ENCODE measurements around the gene ATF7. TPM values are rescaled to one million over a fixed set of nuclear protein-coding genes. Genes with fewer than 3 reads are reported as not detected.

The ATF7 gene
- total RNA-seq, 1 donor from 2014 or later: 42.2 TPM

DNA sequence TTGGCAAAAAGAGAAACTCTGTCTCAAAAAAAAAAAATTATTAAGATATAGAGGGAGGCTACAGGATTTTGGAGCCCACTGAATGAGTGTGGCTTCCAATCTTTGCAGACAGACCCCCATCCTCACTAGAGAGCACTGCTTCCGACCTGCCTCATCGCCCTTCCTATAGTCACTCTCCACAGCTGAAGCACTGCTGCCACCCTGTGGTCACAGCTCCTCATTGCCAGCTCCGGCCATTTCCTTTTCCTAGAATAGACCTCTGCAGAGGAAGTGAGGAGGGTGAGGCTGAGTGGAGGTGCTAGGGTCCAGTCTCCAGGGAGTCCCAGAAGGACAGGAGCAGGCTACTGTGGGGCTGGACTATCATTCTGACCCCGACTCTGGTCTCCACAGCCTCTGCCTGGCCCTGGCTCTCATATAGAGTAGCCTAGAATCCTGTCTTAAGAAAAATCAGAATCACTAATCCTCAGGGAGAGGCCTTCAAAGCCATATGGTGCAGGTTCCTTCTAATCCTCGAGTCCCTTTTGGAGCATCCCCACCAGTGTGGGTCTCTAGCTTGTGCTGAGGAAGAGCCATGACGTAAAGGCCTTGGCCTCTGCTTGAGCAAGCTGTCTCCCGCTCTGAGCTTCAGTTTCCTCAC, 117.5 kb downstream of the ATF7 start:
- DNase-seq (ENCODE audit: extremely low spot score, unreplicated experiment): peak; percentile 85
- Mint-ChIP-seq H3K4me1 (ENCODE audit: unreplicated experiment) (peaks cover 4% of the 10 kb centered on the region), H3K27me3 (no peaks in the 10 kb centered on the region), H3K36me3 (no peaks in the 10 kb centered on the region), H3K27ac (peak overlapping the region; percentile 73), H3K4me3 (no peak overlapping the region), H3K9me3 (no peaks in the 10 kb centered on the region)
- TF ChIP-seq, protein P1, sequence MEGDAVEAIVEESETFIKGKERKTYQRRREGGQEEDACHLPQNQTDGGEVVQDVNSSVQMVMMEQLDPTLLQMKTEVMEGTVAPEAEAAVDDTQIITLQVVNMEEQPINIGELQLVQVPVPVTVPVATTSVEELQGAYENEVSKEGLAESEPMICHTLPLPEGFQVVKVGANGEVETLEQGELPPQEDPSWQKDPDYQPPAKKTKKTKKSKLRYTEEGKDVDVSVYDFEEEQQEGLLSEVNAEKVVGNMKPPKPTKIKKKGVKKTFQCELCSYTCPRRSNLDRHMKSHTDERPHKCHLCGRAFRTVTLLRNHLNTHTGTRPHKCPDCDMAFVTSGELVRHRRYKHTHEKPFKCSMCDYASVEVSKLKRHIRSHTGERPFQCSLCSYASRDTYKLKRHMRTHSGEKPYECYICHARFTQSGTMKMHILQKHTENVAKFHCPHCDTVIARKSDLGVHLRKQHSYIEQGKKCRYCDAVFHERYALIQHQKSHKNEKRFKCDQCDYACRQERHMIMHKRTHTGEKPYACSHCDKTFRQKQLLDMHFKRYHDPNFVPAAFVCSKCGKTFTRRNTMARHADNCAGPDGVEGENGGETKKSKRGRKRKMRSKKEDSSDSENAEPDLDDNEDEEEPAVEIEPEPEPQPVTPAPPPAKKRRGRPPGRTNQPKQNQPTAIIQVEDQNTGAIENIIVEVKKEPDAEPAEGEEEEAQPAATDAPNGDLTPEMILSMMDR (conservative IDR thresholded peaks at IDR 0.05): peak; percentile 95

DNA sequence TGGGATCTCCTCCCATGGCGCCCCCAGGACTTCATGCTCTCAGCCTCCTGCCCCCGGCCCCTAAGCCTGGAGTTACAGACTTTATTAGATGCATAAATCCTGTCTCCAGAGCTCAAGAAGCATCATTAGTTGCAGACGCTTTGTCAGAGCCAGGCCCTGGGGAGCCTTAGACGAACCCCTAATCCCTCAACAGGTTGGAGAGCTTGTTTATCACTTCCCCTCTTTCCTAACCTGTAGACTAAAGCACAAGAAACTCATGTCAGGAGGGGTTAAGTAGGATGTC, 118.6 kb downstream of the ATF7 start:
- no peak for DNase-seq (ENCODE audit: extremely low spot score, unreplicated experiment)
- Mint-ChIP-seq H3K4me3 (no peak overlapping the region), H3K4me1 (ENCODE audit: unreplicated experiment) (peaks cover 4% of the 10 kb centered on the region), H3K27ac (no peak overlapping the region), H3K27me3 (no peaks in the 10 kb centered on the region), H3K9me3 (no peaks in the 10 kb centered on the region), H3K36me3 (no peaks in the 10 kb centered on the region)
- TF ChIP-seq, protein P1 (conservative IDR thresholded peaks at IDR 0.05): no peak

DNA sequence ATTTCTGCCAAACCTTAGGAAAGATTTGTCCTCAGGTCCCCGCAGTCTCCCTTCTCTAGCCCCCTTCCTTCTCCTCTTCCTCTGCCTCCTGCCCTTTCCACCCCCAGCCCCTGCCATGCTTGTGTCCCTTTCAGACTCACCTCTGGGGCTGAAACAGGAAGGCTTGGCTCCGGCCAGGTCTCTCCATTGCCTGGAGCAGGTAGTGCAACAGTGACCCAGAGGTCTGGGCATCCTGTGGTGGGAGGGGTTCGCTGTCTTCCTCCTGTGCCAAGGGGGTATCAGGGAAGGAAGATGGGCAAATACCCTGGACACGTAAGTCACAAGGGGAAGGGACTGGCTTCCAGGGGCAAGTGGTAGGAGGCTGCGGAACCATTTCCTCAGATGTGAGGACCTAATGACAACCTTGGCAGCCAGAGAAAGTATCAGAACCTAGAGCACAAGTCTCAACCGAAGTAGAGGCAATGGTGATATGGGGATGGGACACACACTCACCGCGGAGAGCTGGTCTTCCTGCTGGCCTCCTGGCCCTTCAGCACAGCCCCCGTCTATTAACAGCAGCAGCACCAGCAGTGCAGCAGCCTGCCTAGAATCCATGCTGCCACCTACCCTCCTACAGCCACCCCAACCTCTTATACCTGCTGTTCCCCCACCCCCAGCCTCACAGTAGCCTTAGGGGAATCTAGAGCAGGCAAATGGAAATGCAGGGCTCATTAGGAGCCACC, 119.1 kb downstream of the ATF7 start, which contains the start of gene NPFF:
Gene NPFF (minus strand): TSS at position 604 of the 722 bp plus-strand sequence. CDS start 10 bp downstream, at position 594.
- Mint-ChIP-seq H3K27me3 (no peaks in the 10 kb centered on the region), H3K36me3 (no peaks in the 10 kb centered on the region), H3K9me3 (no peaks in the 10 kb centered on the region), H3K27ac (no peak within 1 kb of the TSS), H3K4me3 (no peak within 1 kb of the TSS), H3K4me1 (ENCODE audit: unreplicated experiment) (peaks cover 6% of the 10 kb centered on the region)
- TF ChIP-seq, protein P1 (conservative IDR thresholded peaks at IDR 0.05): no peak
- no peak for DNase-seq (ENCODE audit: extremely low spot score, unreplicated experiment)

DNA sequence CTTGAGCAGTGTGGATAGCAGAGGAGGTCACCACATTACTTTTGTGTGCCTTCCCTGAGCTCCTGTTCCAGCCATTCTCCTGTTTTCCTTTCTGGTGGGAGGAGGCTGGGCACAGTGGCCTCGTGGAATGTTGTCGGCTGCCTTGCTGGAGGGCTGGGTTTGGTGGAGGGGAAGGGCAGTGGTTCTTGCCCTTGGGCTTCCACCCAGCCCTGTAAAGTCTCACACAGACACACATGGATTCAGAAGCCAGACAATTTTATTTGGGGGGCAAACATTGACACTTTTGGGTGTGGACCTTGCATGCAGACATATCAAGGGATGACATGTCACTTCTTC, 119.8 kb downstream of the ATF7 start:
- H3K4me3 Mint-ChIP-seq: no peak overlapping the region
- DNase-seq (ENCODE audit: extremely low spot score, unreplicated experiment): no peak
- no peak overlapping the region for H3K27ac Mint-ChIP-seq
- H3K9me3 Mint-ChIP-seq: no peaks in the 10 kb centered on the region
- no peaks in the 10 kb centered on the region for H3K27me3 Mint-ChIP-seq
- peaks cover 11% of the 10 kb centered on the region for H3K4me1 Mint-ChIP-seq (ENCODE audit: unreplicated experiment)
- H3K36me3 Mint-ChIP-seq: no peaks in the 10 kb centered on the region
- TF ChIP-seq, protein P1 (conservative IDR thresholded peaks at IDR 0.05): no peak

DNA sequence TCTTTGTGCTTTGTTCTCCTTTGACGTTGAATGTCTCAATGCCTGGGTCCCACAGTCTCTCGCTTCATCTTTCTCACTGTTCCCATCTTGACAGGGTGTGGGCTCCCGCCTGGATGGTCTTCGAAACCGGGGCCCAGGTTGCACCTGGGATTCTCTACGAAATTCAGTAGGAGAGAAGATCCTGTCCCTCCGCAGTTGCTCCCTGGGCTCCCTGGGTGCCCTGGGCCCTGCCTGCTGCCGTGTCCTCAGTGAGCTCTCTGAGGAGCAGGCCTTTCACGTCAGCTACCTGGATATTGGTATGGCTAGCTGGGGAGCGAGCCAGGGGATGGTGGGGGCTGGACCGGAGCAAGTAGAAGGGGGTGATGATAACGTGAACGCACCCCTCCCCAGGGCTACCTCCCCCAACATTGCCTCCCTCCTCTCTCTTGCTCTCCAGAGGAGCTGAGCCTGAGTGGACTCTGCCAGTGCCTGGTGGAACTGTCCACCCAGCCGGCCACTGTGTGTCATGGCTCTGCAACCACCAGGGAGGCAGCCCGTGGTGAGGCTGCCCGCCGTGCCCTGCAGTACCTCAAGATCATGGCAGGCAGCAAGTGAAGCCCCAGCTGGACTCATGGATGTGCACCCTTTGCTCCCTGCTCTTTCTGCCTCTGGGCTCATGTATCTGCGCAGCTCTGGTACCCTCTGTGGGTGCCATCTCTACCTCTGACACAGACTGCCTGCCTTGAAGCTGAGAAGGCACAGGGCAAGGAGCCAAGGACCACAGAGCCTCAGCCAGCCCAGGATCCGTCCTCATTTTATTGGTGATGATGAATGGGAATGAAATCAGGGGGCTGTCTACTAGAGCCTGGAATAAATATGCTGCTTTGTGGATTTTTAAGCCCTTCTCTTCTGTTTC, 120.4 kb downstream of the ATF7 start:
- no peaks in the 10 kb centered on the region for H3K27me3 Mint-ChIP-seq
- no peak for DNase-seq (ENCODE audit: extremely low spot score, unreplicated experiment)

More for the DNA sequence above, 120.4 kb downstream of the ATF7 start:
- Mint-ChIP-seq H3K36me3 (no peaks in the 10 kb centered on the region), H3K9me3 (no peaks in the 10 kb centered on the region), H3K4me3 (no peak overlapping the region), H3K4me1 (ENCODE audit: unreplicated experiment) (peaks cover 11% of the 10 kb centered on the region), H3K27ac (peak overlapping the region; percentile 48)
- TF ChIP-seq, protein P1 (conservative IDR thresholded peaks at IDR 0.05): no peak
